ENCODE data around the gene ADARB1. TPM values are rescaled to one million over a fixed set of nuclear protein-coding genes. Genes with fewer than 3 reads are reported as not detected.

The ADARB1 gene
- total RNA-seq, 1 donor from 2014 or later = 23.9 TPM

DNA sequence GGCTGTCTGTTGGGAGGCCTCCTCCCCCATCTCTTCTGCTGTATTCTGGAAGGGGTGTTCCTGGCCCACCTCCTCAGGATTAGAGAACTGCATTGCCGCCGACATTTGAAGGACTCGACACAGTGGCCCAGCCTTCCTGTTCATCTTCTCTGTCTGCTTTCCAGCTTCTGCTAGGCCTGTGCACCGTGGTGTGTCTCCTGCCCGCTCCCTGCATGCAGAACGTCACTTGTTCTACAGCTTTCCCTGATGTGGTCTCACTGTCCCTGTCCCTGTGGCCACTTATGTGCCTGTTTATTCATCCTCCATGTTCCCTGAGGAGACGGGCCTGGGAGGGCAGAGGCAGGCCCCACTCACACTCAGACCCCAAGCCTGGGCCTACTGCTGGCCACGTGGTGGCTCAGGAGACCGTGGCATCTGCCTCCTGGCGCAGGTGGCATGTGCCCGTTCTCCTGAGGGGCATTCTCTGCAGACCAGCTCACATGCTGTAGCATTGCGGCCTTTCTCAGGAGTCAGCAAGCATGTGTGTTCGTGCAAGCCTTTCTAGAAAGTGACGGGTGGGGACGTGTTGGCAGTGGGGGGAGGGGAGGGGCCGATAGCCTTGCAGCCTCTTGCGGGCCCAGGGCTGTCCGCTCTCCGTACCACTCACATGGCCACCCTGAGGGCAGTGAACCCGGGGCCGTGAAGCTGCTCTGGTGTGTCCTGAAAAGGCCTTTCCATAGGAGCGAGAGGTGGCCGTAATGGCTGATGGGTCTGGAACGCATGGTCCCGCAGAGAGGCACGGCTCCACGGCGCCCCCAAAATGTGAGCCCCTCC lies 177.5 kb downstream of the ADARB1 start:
- DNase-seq (ENCODE audit: low spot score) = no peak

DNA sequence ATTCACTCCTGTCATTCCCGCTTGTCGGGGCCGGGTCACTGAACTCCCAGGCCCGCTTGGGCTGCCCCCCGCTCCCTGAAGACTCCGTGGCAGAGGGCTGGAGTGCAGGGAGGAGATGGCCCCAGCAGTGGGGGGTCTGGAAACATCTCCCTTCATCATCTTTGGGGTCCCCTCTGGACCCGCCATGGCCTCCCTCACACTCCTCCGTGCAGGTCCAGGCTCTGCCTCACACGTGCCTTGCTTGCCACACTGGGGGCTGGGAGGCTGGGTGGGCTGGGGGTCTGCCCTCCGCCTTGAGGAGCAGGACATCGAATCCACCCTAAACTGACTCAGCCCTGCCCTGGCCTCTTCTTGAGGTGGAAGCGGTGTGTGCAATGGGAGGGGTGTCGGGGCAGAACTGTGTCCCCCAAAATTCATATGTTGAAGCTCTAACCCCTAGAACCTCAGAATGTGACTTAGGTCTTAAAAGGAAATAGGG lies 178.1 kb downstream of the ADARB1 start:
- peak; percentile 36 for DNase-seq (ENCODE audit: low spot score)

- DNase-seq (ENCODE audit: low spot score) = no peak
Measured at GRCh38 chr21:45253180-45253579, 178.8 kb downstream of the ADARB1 start.

- DNase-seq (ENCODE audit: low spot score) = peak; percentile 42
Measured at GRCh38 chr21:45253633-45254459, 179.5 kb downstream of the ADARB1 start.

- DNase-seq (ENCODE audit: low spot score) = no peak
Measured at GRCh38 chr21:45254460-45254930, 180.1 kb downstream of the ADARB1 start.

- peak; percentile 38 for DNase-seq (ENCODE audit: low spot score)
Measured at GRCh38 chr21:45255381-45256020, 181.1 kb downstream of the ADARB1 start.

DNA sequence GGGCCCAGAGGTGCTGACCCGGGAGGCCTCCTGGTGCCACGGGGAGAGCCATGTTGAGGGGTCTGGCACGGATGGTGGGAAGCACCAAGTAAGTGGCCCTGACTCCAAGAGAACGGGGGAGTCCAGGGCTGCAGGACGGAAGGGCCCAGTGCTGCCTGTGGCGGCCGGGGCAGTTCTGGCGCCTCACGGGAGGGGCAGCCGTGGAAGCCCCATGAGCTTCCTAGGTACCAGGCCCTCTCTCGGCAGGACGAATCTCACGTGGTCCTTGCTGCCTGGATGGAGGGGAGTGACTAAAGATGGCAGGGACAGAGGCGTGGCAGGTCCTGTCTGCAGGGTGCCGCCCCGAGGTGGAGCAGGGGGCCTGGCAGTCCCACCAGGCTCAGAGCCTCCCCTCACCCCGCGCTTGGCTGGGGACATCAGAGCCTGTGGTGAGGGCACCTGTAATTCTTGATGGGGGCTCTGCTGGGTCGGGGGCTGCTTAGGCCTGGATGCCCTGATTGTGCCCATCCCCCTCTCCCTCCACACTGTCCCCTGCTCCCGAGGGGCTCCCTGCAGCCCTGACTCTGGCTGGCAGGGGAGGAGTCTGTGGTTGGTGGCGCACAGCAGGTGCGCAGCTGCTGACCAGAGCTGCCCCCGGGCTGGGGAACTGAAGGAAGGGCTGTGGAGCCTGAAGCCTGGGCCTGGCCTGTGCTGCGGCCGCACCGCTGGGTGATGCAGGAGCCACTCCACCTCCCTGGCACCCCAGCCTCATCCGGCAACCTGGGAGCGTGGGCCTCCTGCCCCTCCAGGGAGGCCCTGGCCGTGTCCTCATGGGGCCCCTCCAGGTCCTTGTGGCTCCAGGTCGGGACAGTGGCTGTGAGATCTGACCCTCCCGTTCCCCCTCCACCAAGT lies 181.9 kb downstream of the ADARB1 start:
- peak; percentile 40 for DNase-seq (ENCODE audit: low spot score)

DNA sequence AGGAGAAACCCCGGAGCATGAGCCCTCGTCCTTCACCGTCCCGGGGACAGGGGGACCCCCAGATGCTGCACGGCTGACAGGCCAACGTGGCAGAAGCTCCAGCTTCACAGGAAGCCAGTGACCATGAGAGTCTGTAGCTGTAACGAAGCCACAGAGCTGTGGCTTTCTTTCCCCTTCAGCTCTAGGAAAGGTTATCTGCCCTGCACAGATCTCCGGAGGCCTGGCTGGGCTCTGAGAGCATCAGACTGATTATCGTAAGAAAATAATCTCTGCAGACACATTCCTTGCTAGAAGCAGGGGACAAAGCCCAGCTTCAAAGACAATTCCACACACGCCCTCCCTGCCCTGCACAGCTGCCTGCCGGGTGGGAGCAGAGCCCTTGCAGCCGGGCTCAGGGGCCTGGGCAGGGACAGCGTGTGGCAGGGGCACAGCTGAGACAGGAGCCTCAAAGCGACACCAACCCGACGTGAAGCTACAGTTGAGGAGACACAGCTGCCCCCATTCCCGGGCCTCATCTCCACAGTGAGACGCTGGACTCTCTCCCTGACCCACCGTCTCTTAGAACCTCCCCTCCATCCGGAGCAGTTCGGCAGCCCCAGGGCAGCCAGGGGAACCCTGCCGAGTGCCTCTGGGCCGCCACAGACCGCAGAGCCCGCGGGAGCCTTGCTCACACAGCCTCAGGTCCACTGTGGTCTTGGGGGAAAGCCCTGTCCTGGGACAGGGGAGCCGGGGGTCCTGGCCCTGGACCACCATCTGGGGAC lies 182.7 kb downstream of the ADARB1 start:
- DNase-seq (ENCODE audit: low spot score) = peak; percentile 38

DNA sequence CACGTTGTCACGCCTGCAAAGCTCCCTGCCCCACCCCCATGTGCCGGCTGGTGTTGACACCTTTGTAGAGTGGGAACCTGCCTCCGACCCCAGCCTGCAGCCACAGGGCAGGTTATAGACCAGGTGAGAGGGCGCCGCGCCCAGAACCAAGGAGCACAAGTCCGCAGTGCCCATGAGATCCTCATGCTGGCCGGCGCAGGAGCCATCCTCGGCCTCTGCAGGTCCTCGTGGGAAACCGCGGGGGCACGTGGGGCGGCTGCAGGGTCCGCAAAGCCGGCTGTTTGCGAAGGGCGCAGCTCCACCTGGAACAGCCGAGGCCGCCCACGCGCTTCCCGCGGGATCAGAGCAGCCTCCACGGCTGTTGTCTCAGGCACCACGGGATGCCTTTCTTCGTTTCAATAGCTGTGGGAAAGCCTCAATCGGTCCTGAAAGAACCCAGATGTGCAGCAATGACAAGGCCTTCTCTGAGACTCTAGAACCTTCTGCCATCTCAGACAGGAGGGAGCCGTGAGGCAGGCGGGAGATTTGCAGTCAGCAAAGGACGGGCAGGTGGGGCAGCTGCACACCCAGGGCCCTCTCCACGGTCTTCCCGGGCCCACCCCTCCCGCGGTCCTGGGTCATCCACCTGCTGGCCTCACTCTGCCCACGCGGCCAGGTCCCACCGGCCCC lies 183.4 kb downstream of the ADARB1 start:
- DNase-seq (ENCODE audit: low spot score) = no peak

DNA sequence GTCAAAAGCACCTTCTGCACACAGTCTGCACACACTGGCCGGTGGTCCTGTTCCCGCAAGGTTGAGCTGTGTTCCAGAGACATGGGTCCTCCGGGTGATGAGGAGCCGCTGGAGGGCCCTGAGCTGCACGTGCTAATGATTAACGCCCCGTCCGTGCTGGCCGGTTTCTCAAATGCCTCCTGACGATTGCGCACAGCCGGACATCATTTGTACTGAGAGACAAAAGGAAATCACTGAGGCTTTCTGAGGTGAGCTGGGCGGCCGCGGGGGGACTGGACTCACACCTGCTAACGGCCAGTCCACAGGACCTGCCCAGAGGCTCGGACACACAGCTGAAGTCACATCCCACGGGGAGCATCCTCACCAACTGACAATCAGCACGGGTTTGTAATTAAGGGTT lies 184.1 kb downstream of the ADARB1 start:
- DNase-seq (ENCODE audit: low spot score) = peak; percentile 39

DNA sequence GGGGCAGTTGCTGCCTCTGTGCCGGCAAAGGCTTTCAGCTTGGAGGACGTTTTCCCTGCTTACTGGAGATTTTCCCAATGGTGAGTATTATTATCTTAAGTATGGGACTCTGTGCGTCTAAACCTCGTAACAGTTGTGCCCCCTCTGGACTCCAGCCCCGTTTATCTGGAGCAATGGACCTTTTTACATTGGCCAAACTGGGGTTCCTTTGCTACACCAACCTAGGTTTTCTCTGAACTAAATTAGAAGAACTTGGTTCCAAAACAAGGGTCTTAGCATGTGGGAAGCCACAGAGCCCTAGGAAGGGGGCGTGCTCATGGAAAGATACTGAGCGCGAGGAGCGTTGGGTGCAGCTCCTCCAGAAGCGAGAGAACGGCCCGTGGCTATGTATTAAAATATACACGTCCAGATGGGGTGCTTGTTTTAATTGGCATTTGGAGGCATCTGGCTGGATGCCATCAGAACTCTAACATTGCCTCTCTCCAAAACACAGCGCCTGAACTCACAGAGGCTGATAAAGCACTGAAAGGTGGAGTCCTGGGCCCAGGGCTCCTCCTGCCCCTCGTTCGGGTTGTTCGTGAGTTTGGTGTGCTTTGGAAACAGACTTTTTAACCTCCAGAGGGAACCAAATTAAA lies 184.9 kb downstream of the ADARB1 start:
- peak; percentile 39 for DNase-seq (ENCODE audit: low spot score)

DNA sequence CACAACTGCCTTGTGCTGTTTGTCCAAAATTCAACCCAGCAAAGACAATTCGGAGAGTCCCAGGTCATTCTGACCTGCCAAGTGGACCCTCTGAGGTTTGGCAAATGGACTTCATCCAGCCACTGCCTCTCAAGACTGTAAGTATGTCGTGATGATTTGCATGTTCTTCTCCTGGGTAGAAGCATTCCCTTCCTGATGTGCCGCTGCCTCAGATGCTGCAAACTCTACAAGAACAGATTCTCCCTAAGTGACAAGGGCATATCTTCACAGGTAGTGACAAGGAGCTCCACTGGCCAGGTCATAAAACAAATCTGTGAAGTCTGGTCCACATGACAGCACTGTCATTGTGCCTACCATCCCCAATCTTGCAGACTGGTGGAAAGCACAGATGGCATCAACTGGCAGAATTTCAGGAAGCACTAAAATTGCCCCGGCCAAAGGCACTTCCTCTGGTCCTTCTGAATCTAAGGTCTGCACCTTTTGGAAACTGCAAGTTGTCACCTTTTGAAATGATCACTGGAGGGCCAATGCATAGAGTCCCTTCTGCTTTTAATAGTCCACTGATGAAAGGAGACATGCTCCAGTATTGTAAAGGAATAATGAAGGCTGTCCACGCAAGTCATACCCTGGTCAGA lies 185.9 kb downstream of the ADARB1 start:
- no peak for DNase-seq (ENCODE audit: low spot score)

DNA sequence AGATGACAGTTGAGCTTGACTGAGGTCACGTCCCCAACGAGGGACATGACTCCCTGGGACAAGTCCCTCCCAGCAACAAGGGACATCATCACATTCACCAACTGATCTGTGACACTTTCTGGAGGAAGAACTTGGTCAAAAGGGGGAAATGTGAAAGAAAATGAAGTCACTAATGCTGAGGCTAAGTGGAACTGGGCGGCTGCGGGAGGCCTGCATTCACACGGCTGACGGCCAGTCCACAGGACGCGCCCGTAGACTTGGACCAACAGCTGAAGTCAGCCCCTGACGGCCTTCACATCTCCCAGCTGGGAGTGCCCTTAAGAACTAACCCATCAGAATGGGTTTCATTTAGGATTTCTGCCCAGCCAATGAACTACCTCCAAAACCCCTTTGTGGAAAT lies 186.7 kb downstream of the ADARB1 start:
- no peak for DNase-seq (ENCODE audit: low spot score)

- DNase-seq (ENCODE audit: low spot score) = peak; percentile 33
Measured at GRCh38 chr21:45262041-45262581, 187.7 kb downstream of the ADARB1 start.

DNA sequence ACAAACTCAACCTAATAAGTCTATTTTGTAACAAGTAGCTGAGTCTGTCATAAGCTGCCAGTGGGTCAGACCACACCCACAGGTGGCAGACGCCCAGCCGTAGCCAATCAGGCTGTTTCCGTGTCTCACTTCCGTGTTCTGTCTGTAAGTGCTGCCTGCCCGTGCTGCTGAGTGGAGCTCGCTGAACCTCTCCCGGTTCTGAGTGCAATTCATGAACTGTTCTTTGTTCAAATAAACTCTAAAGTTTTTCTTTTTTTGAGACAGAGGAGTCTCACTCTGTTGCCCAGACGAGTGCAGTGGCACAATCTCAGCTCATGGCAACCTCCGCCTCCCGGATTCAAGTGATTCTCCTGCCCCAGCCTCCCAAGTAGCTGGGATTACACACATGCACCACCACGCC lies 188.2 kb downstream of the ADARB1 start:
- no peak for DNase-seq (ENCODE audit: low spot score)

GRCh38 chr21:45263534-45263933 lies 189.2 kb downstream of the ADARB1 start:
- DNase-seq (ENCODE audit: low spot score) = no peak

- peak; percentile 29 for DNase-seq (ENCODE audit: low spot score)
Measured at GRCh38 chr21:45264146-45264911, 189.9 kb downstream of the ADARB1 start.

All from ureter (tissue), 1 donor.